Neutrophil (primary cell): Measurements from ENCODE around the gene DNM1.
"Not testable (repeated sequence)": the region's sequence is repeated elsewhere in the genome, so short reads cannot be mapped to it uniquely, and the experiment has no call there.

ENCODE experiments used
- H3K27ac ChIP-seq: fragments of 200-600 bp; sonication (generic); 2 replicates; pipeline ENCODE4 v1.5.1; 2016; ENCODE audit warnings: mild to moderate bottlenecking, moderate library complexity
- H3K27me3 ChIP-seq: fragments of 200-600 bp; sonication (generic); 2 replicates; pipeline ENCODE4 v1.6.0; 2016; ENCODE audit warnings: mild to moderate bottlenecking
- H3K36me3 ChIP-seq: fragments of 200-600 bp; sonication (generic); 2 replicates; pipeline ENCODE4 v1.5.1; 2017
- H3K4me1 ChIP-seq, 2 experiments: fragments of 200-600 bp in 1 of 2; sonication (generic) in 1 of 2; 1 replicate in 1 of 2; 2 replicates in 1 of 2; pipeline versions ENCODE4 v1.5.1 to v1.6.1; 2013 to 2016; ENCODE audit warnings: low read depth in 1 of 2, low read length in 1 of 2, mild to moderate bottlenecking in 1 of 2, moderate library complexity in 1 of 2; ENCODE audit not compliant: control insufficient read depth in 1 of 2, insufficient read depth in 1 of 2
- H3K4me3 ChIP-seq, 2 experiments: fragments of 200-600 bp in 1 of 2; sonication (generic) in 1 of 2; 1 replicate in 1 of 2; 2 replicates in 1 of 2; pipeline ENCODE4 v1.5.1; 2013 to 2016; ENCODE audit warnings: low read depth in 1 of 2, low read length in 1 of 2, mild to moderate bottlenecking in 1 of 2, moderate library complexity in 1 of 2
- H3K9me3 ChIP-seq: fragments of 200-600 bp; sonication (generic); 2 replicates; pipeline ENCODE4 v1.5.1; 2016
- TF ChIP-seq, protein P1 (sequence below): fragments of 200-600 bp; sonication (generic); IDR thresholded peaks from 2 replicates; pipeline ENCODE4 v1.5.1; 2016; ENCODE audit warnings: antibody characterized with exemption

The DNM1 gene

DNA sequence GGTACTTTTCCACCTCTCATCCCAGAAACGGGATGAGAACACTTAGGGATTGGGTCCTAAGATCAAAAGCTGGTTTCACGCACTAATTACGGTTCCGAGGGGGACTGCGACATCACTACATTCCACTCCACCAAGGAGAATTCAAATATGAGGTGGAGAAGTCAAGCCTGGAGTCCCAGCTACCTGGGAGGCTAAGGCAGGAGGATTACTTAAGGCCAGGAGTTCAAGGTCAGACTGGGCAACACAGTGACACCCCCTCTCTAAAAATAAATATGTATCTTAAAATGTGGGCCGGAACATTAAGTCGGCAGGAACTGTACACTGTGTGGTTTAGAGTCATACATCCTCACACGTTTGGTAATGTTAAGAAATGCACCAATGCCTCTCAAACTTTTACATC lies 71.1 kb downstream of the DNM1 start:
- Histone ChIP-seq H3K4me1 (peaks cover 19 to 21% of the 10 kb centered on the region in 2 experiments), H3K27me3 (no peaks in the 10 kb centered on the region), H3K9me3 (no peaks in the 10 kb centered on the region), H3K36me3 (peaks cover 37% of the 10 kb centered on the region), H3K4me3 (no peak overlapping the region), H3K27ac (no peak overlapping the region)
- TF ChIP-seq, protein P1, sequence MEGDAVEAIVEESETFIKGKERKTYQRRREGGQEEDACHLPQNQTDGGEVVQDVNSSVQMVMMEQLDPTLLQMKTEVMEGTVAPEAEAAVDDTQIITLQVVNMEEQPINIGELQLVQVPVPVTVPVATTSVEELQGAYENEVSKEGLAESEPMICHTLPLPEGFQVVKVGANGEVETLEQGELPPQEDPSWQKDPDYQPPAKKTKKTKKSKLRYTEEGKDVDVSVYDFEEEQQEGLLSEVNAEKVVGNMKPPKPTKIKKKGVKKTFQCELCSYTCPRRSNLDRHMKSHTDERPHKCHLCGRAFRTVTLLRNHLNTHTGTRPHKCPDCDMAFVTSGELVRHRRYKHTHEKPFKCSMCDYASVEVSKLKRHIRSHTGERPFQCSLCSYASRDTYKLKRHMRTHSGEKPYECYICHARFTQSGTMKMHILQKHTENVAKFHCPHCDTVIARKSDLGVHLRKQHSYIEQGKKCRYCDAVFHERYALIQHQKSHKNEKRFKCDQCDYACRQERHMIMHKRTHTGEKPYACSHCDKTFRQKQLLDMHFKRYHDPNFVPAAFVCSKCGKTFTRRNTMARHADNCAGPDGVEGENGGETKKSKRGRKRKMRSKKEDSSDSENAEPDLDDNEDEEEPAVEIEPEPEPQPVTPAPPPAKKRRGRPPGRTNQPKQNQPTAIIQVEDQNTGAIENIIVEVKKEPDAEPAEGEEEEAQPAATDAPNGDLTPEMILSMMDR = no peak

DNA sequence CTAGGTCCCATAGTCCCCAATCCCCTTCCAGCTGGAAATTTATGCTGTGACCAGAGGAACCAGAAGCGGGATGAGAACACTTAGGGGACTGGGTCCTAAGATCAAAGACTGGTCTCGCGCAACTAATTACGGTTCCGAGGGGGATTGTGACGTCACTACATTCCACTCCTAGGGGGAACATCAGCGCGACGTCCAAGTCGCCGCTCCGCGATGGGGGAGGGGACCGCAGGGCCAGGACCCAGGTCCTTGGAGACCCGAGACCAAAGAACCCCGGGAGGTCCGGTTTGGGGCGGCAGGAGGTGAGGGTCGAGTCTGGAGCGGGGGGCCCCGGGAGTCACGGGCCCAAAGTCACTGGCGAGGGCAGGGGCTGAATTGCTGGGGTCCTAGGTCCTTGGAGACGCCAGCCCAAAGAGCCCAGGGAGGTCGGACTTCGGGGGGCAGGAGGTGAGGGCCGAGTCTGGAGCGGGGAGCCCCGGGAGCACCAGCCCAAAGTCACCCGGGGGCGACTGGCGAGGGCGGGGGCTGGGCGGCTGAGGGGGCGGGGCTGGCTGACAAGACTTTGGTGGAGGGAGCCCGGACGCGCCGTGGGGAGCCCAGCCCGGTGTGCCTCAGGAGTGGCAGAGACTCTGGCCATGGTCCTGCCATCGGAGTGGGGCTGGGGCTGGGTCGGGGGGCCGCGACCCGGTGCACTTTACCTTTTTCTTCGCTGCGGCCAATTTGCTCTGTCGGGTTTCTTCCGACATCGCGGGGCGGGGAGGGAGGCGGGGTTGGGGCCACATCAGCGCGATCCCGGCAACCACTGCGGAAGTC lies 72.2 kb downstream of the DNM1 start, which contains the start of gene GOLGA2:
Gene GOLGA2, minus strand, starts transcription at position 810 of the 810 bp plus-strand sequence. Its CDS starts 31 bp downstream, at position 779.
- H3K9me3 ChIP-seq = no peaks in the 10 kb centered on the region

DNA sequence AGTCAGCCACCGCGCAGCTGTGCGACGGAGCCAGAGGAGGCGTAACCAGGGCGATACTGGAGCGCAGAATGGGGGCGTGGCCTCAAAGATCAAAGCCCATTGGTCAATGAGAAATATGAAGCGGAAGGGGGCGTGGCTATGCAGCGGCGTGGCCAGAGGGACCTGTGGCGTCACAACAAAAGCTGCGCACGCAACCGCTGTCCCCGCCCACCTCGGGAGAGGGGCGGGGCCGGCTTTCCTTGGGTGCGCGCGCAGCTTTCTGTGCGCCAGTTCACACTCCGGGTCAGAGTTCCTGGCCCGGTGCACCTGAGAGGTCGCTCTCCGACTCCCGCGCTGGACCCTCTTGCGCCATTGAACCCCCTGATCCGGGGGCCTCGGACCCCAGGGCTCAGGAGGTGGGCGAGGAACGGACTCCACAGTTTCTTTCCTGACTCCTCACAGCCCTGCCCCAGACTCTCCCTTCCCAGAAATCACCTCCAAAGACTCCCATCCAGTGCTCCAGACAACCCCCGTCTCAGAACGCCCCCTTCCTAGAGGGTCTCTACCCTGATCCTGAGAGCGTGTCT lies 72.9 kb downstream of the DNM1 start, which contains the start of gene SWI5:
Gene SWI5, plus strand, starts transcription at position 269 of the 566 bp plus-strand sequence.
- peak within 1 kb of the TSS; percentile 79 to 87 for H3K4me3 ChIP-seq
- H3K36me3 ChIP-seq = peaks cover 24% of the 10 kb centered on the region
- H3K27ac ChIP-seq = peak within 1 kb of the TSS; percentile 85
- TF ChIP-seq, protein P1 = no peak
- no peaks in the 10 kb centered on the region for H3K27me3 ChIP-seq
- H3K4me1 ChIP-seq = peaks cover 19 to 21% of the 10 kb centered on the region in 2 experiments
- H3K9me3 ChIP-seq = no peaks in the 10 kb centered on the region

More for the DNA sequence above, 72.2 kb downstream of the DNM1 start, which contains the start of gene GOLGA2:
- TF ChIP-seq, protein P1 = peak; percentile 30
- peak within 1 kb of the TSS; percentile 85 for H3K27ac ChIP-seq
- no peaks in the 10 kb centered on the region for H3K27me3 ChIP-seq
- H3K4me1 ChIP-seq = peaks cover 19 to 21% of the 10 kb centered on the region in 2 experiments
- peak within 1 kb of the TSS; percentile 79 to 87 for H3K4me3 ChIP-seq
- peaks cover 31% of the 10 kb centered on the region for H3K36me3 ChIP-seq

DNA sequence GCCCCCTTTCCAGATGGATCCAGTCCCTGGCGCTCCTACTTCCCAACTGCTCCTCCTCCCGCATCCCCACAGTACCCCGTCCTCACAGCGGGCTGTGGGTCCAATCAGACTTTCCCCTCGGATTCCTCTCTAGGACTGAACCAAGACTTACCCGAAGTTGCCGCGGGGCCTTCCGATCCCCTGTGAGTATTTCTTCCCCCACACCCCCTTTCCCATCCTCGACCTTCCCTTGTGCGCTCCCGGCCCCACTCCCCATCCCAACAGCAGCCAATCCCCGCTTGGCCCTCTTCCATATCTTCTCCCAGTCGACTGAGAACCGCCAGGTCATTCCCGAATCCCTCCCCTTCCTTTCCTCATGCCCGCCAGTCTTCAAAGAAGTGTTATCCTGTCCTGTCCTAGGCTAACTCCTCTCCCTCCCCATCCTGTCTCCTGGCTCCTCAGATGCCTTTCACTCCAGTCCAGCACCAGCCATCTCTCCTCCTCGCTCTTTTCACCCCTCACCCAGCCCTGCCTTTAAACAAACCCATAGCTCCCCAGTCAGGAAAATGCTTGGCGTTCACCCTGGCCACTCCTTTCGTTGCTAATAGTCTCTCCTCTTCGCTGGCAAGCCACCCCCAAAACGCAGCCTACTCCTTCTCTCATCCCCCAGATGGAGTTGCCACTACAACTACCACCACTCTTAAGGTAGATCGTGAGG lies 73.5 kb downstream of the DNM1 start:
- Histone ChIP-seq H3K36me3 (peaks cover 18% of the 10 kb centered on the region), H3K4me1 (peaks cover 19 to 21% of the 10 kb centered on the region in 2 experiments), H3K9me3 (no peaks in the 10 kb centered on the region), H3K4me3 (peak overlapping the region; percentile 79 to 87), H3K27me3 (no peaks in the 10 kb centered on the region), H3K27ac (peak overlapping the region; percentile 85)
- TF ChIP-seq, protein P1 = no peak

DNA sequence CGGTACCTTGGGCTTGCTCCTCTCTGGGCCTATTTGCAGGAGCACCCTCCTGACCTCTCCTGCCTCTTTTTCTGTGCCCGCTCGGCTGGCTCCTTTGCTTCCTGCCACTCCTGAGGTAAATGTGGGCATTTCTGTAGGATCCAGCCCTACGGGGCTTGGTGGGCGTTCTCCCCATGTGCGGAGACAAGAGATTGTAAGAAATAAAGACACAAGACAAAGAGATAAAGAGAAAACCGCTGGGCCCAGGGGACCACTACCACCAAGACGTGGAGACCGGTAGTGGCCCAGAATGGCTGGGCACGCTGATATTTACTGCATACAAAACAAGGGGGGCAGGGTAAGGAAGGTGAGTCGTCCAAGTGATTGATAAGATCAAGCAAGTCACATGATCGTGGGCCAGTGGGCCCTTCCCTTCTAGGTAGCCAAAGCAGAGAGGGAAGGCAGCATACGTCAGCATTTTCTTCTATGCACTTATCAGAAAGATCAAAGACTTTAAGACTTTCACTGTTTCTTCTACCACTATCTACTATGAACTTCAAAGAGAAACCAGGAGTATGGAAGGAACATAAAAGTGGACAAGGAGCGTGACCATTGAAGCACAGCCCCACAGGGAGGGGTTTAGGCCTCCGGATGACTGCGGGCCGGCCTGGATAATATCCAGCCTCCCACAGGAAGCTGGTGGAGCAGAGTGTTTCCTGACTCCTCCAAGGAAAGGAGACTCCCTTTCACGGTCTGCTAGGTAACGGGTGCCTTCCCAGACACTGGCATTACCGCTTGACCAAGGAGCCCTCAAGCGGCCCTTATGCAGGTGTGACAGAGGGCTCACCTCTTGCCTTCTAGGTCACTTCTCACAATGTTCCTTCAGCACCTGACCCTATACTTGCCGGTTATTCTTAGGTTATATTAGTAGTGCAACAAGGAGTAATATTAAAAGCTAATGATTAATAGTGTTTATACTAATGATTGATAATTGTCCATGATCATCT lies 76.2 kb downstream of the DNM1 start:
- H3K27me3 ChIP-seq = not testable (repeated sequence)
- peaks cover 19 to 21% of the 10 kb centered on the region in 2 experiments for H3K4me1 ChIP-seq

More for the DNA sequence above, 76.2 kb downstream of the DNM1 start:
- H3K4me3 ChIP-seq, H3K9me3 ChIP-seq, H3K36me3 ChIP-seq, H3K27ac ChIP-seq: not testable (repeated sequence)
